Heart right ventricle (tissue), 16 donors: Measurements from ENCODE around the gene SLC27A3. TPM values are rescaled to one million over a fixed set of nuclear protein-coding genes. Genes with fewer than 3 reads are reported as not detected.

Source experiments
- ATAC-seq, 8 donors: fragments of 200-7000 bp; cut with Tn5 transposase; one replicate each; pipeline ENCODE4 v1.9.1; 2020; ENCODE audit warnings: mild to moderate bottlenecking in 8 of 8, moderate library complexity in 8 of 8, moderate number of reproducible peaks in 1 of 8
- DNase-seq, 2 donors: peaks; one replicate each; pipeline ENCODE4 v3.0.0-alpha.2; 2020
- H3K27ac ChIP-seq, 10 donors: fragments of 200-600 bp; sonication (generic) in 2 of 10; one replicate each; pipeline versions ENCODE4 v1.5.0 to v1.8.0; 2020 to 2022; ENCODE audit warnings: mild to moderate bottlenecking in 3 of 10
- H3K27me3 ChIP-seq, 7 donors: fragments of 200-600 bp; one replicate each; pipeline ENCODE4 v1.8.0; 2021 to 2022; ENCODE audit warnings: mild to moderate bottlenecking in 2 of 7
- H3K36me3 ChIP-seq, 9 donors: fragments of 200-600 bp; sonication (generic) in 1 of 9; one replicate each; pipeline versions ENCODE4 v1.5.0 to v1.8.0; 2020 to 2022; ENCODE audit warnings: mild to moderate bottlenecking in 2 of 9
- H3K4me1 ChIP-seq, 9 donors: fragments of 200-600 bp; sonication (generic) in 1 of 9; one replicate each; pipeline versions ENCODE4 v1.5.0 to v1.8.0; 2020 to 2022; ENCODE audit warnings: mild to moderate bottlenecking in 4 of 9
- H3K4me3 ChIP-seq, 10 donors: fragments of 200-600 bp; sonication (generic) in 2 of 10; one replicate each; pipeline versions ENCODE4 v1.5.0 to v1.8.0; 2020 to 2022; ENCODE audit warnings: mild to moderate bottlenecking in 7 of 10, moderate library complexity in 2 of 10
- H3K9me3 ChIP-seq, 11 donors: fragments of 200-600 bp in 10 of 11; sonication (generic) in 2 of 11; one replicate each; pipeline versions ENCODE4 v1.5.0 to v1.8.0; 2013 to 2022; ENCODE audit warnings: mild to moderate bottlenecking in 2 of 11, control low read depth in 1 of 11, moderate library complexity in 1 of 11
- CTCF ChIP-seq, 9 donors: fragments of 200-600 bp; sonication (generic) in 2 of 9; IDR thresholded peaks; one replicate each; pipeline versions ENCODE4 v1.5.0 to v1.8.0; 2021 to 2022; ENCODE audit warnings: antibody characterized with exemption in 9 of 9, mild to moderate bottlenecking in 5 of 9, moderate library complexity in 1 of 9
- WGBS, 2 donors: extraction: QIAGEN DNeasy Blood & Tissue Kit; methylation state at CpG; one replicate each; pipeline ENCODE4 v1.1.7; 2013; ENCODE audit warnings: inconsistent platforms in 1 of 2; 5-methylcytosine and 5-hydroxymethylcytosine counted together
- intact Hi-C, 10 donors: fragments of 100-400 bp; cut with DNase I; formaldehyde crosslinking; loops; one replicate each; pipeline versions ENCODE4 v1.11.1 to v1.14.2; 2022
- polyA plus RNA-seq, 2 donors: library from polyadenylated mRNA; stranded (reverse); fragments of 200-250 nt; gene quantifications; one replicate each; pipeline ENCODE4 v1.2.3, GENCODE V29; 2013
- total RNA-seq, 10 donors: library from RNA; stranded (reverse); fragmentation: NEBNext Ultra II Directional in 3 of 10; extraction: Animal tissue kit (Norgen Biotek cat#: 25700) in 3 of 10; gene quantifications; one replicate each; pipeline versions ENCODE4 v1.2.1 to v1.2.4, GENCODE V29; 2021 to 2023
- donor health status: Arrhythmogenic right ventricular cardiomyopathy.
- donor health status: ischemic (EF 13 %, LVEDD 7.1; RV severe dilation, severe dysfunction).
- donor health status: healthy with polysubstance abuse.
- donor health status: DM: no; HTN: yes; CAD: no.
- donor health status: DM: no; HTN: no; CAD: no.
- donor health status: ischemic (EF 25% LVEDD 6.9; RV normal size, moderate dysfunction).
- donor health status: ischemic (EF 25% LVEDD 5.7; RV mildly dilated, moderate dysfunction).
- donor health status: healthy.
- donor health status: DM: yes; HTN: yes; CAD: no.
- donor health status: Ischemic cardiomyopathy.
- donor health status: ischemic (EF 35%, LVEDD 5.7; RV mildly dilated, moderate dysfunction).
- donor health status: nonischemic (EF 11% LVEDD 7.7; RV severe dilation, severe dysfunction).
- donor health status: DM: yes; HTN: yes; CAD: no.
- donor health status: PGD.
- donor health status: ischemic (EF 29% LVEDD 5.4; RV normal size, mild dysfunction).
- donor health status: nonischemic (EF 23%, LVEDD 6.1; RV moderate dilation, normal function).

Gene SLC27A3
- total and polyA plus RNA-seq, 12 donors = 5.9 to 43.8 (median 9.2) TPM

- WGBS, 2 donors = 94 to 99% methylated on average over 3 of the region's 3 CpGs
- DNase-seq = no peak
- no peaks in the 10 kb centered on the region for H3K9me3 ChIP-seq
- H3K36me3 ChIP-seq = peaks cover 0 to 42% (median 0%) of the 10 kb centered on the region in 9 donors
- ATAC-seq = no peak
- H3K4me3 ChIP-seq = no peak overlapping the region
- H3K27me3 ChIP-seq = no peaks in the 10 kb centered on the region
- TF ChIP-seq CTCF (IDR thresholded peaks at IDR 0.05) = no peak
- intact Hi-C loops = no loop called here
- H3K27ac ChIP-seq = peak overlapping the region in 3 of 10 donors; percentile 11 to 74 (median 30)
- H3K4me1 ChIP-seq = peaks cover 0 to 35% (median 16%) of the 10 kb centered on the region in 9 donors
Observed at GRCh38 chr1:153735090-153735420, 40.2 kb upstream of the SLC27A3 start.

- Histone ChIP-seq H3K4me1 (peaks cover 0 to 23% (median 0%) of the 10 kb centered on the region in 9 donors), H3K27ac (no peak overlapping the region), H3K36me3 (peaks cover 0 to 97% (median 25%) of the 10 kb centered on the region in 9 donors), H3K27me3 (no peaks in the 10 kb centered on the region), H3K4me3 (no peak overlapping the region), H3K9me3 (no peaks in the 10 kb centered on the region)
- intact Hi-C loops = loop anchor here in 5 of 10 donors (10.0 kb wide), 3 partner anchors 167 to 387 kb away; partner anchors contain the start of gene S100A9 (in 1 of the 5)
- DNase-seq (no peak), ATAC-seq (no peak)
- no peak for TF ChIP-seq CTCF (IDR thresholded peaks at IDR 0.05)
- WGBS, 2 donors = 70 to 82% methylated on average over 2 of the region's 2 CpGs
Observed at GRCh38 chr1:153741986-153742385, 33.2 kb upstream of the SLC27A3 start.

- Histone ChIP-seq H3K36me3 (peaks cover 0 to 97% (median 25%) of the 10 kb centered on the region in 9 donors), H3K4me1 (peaks cover 0 to 29% (median 3%) of the 10 kb centered on the region in 9 donors), H3K27ac (peak overlapping the region in 2 of 10 donors; percentile 8 to 9), H3K27me3 (no peaks in the 10 kb centered on the region), H3K9me3 (no peaks in the 10 kb centered on the region), H3K4me3 (no peak overlapping the region)
- TF ChIP-seq CTCF (IDR thresholded peaks at IDR 0.05) = no peak
- DNase-seq = no peak
- 64 to 73% methylated on average over 5 of the region's 5 CpGs for WGBS, 2 donors
- intact Hi-C loops = loop anchor here in 5 of 10 donors (10.0 kb wide), 3 partner anchors 168 to 388 kb away; partner anchors contain the start of gene S100A9 (in 1 of the 5)
- peak in 1 of 8 donors; percentile 72 for ATAC-seq
Observed at GRCh38 chr1:153742411-153743142, 32.6 kb upstream of the SLC27A3 start.

GRCh38 chr1:153745417-153745816, 29.8 kb upstream of the SLC27A3 start:
- DNase-seq = no peak
- Histone ChIP-seq H3K36me3 (peaks cover 0 to 94% (median 22%) of the 10 kb centered on the region in 9 donors), H3K9me3 (no peaks in the 10 kb centered on the region), H3K4me3 (no peak overlapping the region), H3K27ac (peak overlapping the region in 1 of 10 donors; percentile 46), H3K27me3 (no peaks in the 10 kb centered on the region), H3K4me1 (peaks cover 12 to 56% (median 27%) of the 10 kb centered on the region in 9 donors)
- ATAC-seq = no peak
- no peak for TF ChIP-seq CTCF (IDR thresholded peaks at IDR 0.05)
- intact Hi-C loops = loop anchor here in 6 of 10 donors (5.0 to 10.0 kb wide), 5 partner anchors 68 to 391 kb away; partner anchors contain the start of genes NPR1 (in 2 of the 6) and S100A9 (in 1 of the 6)
- 92 to 98% methylated on average over 2 of the region's 2 CpGs for WGBS, 2 donors
